ENCODE data around the gene PECR. TPM values are rescaled to one million over a fixed set of nuclear protein-coding genes. Genes with fewer than 3 reads are reported as not detected.

Gene PECR
- total and polyA plus RNA-seq, 2 of the 13 experiments (the other 11 are each of a cell fraction or from before 2014, with no cell fraction given) = 151 to 153 TPM

- Histone ChIP-seq H3K4me3 (replicated peaks in 1 of 3; ENCODE audit: insufficient read depth in 1 of 3, low read depth in 2 of 3, low read length in 3 of 3) (peak overlapping the region; percentile 37 to 98 (median 66)), H3K4me1 (ENCODE audit: insufficient read depth, low read length) (peaks cover 52% of the 10 kb centered on the region), H3K27ac (ENCODE audit: extremely low read length, insufficient read depth, low read length) (peak overlapping the region; percentile 69), H2AFZ (ENCODE audit: low read length) (peak overlapping the region; percentile 99), H3K36me3 (replicated peaks in 1 of 2; ENCODE audit: control insufficient read depth in 1 of 2, insufficient read depth in 2 of 2, low read length in 2 of 2) (peaks cover 0 to 15% of the 10 kb centered on the region in 2 experiments; a peak in 4 of 5 replicates), H3K9me3 (ENCODE audit: low read length) (no peaks in the 10 kb centered on the region), H3K4me2 (ENCODE audit: low read depth, low read length) (peak overlapping the region; percentile 93), H3K9ac (ENCODE audit: insufficient read depth, low read depth, low read length) (peak overlapping the region; percentile 93), H3K79me2 (ENCODE audit: insufficient read depth, low read length) (peaks cover 31% of the 10 kb centered on the region), H3K27me3 (ENCODE audit: control insufficient read depth in 1 of 2, insufficient read depth in 2 of 2, low read length in 2 of 2) (no peaks in the 10 kb centered on the region; a peak in 1 of 5 replicates), H4K20me1 (ENCODE audit: insufficient read depth, low read length) (no peaks in the 10 kb centered on the region)
- no peak for FAIRE-seq
- 62% methylated on average over 8 of the region's 8 CpGs for WGBS (ENCODE audit: low lambda C conversion rate)
- in situ Hi-C loops (cut with HindIII; ENCODE audit: extremely low pct_ligation_motif_present, low pct_unique_long_range_greater_than_20kb) (no loop called here), intact Hi-C loops (cut with micrococcal nuclease; ENCODE audit: unreplicated experiment) (no loop called here)
- ChIA-PET POLR2A (interaction anchor here (0.8 to 6.9 kb wide), 9 partner anchors 15 to 92 kb away, joined by 3 to 131 read pairs (median 7); partner anchors contain the start of genes PECR and TMEM169), CTCF (ENCODE audit: low intra/inter-chr PET ratio, low total read pairs) (no interaction called here)
- no TSS peak for BruUV-seq (replicated peaks)
- peak; percentile 8 for ATAC-seq
- no peak for DNase-seq (ENCODE audit: low spot score)
- TF ChIP-seq SKI (IDR thresholded peaks at IDR 0.05; ENCODE audit: partially characterized antibody) (no peak), PAF1 (CRISPR knock-in tag; IDR thresholded peaks at IDR 0.05) (no peak), ZNF230 (CRISPR knock-in tag; IDR thresholded peaks at IDR 0.05) (no peak), ZNF234 (CRISPR knock-in tag; conservative IDR thresholded peaks at IDR 0.05) (no peak), SP1 (IDR thresholded peaks at IDR 0.05) (no peak), SP1 (CRISPR knock-in tag; IDR thresholded peaks at IDR 0.05) (no peak), HOXD1 (CRISPR knock-in tag; IDR thresholded peaks at IDR 0.05) (0 out of 2 replicates have a peak, but pooled peaks have one; percentile 29), THAP7 (CRISPR knock-in tag; IDR thresholded peaks at IDR 0.05) (no peak), KLF13 (CRISPR knock-in tag; IDR thresholded peaks at IDR 0.05) (no peak), HOXA3 (CRISPR knock-in tag; IDR thresholded peaks at IDR 0.05) (peak; percentile 19; the same call in 1 of the 2 replicates), PITX1 (CRISPR knock-in tag; IDR thresholded peaks at IDR 0.05) (no peak), MYPOP (CRISPR knock-in tag; IDR thresholded peaks at IDR 0.05) (no peak), KDM5B (CRISPR knock-in tag; IDR thresholded peaks at IDR 0.05; ENCODE audit: borderline replicate concordance) (0 out of 2 replicates have a peak, but pooled peaks have one; percentile 12), CBX2 (IDR thresholded peaks at IDR 0.05; ENCODE audit: low read depth, low read length) (no peak), CBX2 (CRISPR knock-in tag; IDR thresholded peaks at IDR 0.05; ENCODE audit: low read depth) (no peak), IKZF4 (CRISPR knock-in tag; IDR thresholded peaks at IDR 0.05; ENCODE audit: borderline replicate concordance, low read depth, not compliant biosample characterization) (no peak), ZGPAT (CRISPR knock-in tag; IDR thresholded peaks at IDR 0.05) (no peak), POLR2A (IDR thresholded peaks at IDR 0.05; ENCODE audit: insufficient read depth in 1 of 2, low read depth in 2 of 2, low read length in 2 of 2) (no peak), ZNF770 (CRISPR knock-in tag; IDR thresholded peaks at IDR 0.05) (peak; percentile 64; the same call in 1 of the 2 replicates), YY1 (IDR thresholded peaks at IDR 0.05; ENCODE audit: insufficient read depth, insufficient replicate concordance, low read depth, low read length) (no peak)
Observed at GRCh38 chr2:216107320-216107719, 25.7 kb upstream of the PECR start.
